HPDE6-E6E7 (cell line): ENCODE results near the gene RPTOR.
"Not testable (repeated sequence)": the region's sequence is repeated elsewhere in the genome, so short reads cannot be mapped to it uniquely, and the experiment has no call there.

ENCODE experiments used
- DNase-seq: peaks from one replicate; pipeline ENCODE4 v3.0.0; 2011; ENCODE audit warnings: missing footprints; ENCODE audit errors: extremely low spot score

The RPTOR gene

DNA sequence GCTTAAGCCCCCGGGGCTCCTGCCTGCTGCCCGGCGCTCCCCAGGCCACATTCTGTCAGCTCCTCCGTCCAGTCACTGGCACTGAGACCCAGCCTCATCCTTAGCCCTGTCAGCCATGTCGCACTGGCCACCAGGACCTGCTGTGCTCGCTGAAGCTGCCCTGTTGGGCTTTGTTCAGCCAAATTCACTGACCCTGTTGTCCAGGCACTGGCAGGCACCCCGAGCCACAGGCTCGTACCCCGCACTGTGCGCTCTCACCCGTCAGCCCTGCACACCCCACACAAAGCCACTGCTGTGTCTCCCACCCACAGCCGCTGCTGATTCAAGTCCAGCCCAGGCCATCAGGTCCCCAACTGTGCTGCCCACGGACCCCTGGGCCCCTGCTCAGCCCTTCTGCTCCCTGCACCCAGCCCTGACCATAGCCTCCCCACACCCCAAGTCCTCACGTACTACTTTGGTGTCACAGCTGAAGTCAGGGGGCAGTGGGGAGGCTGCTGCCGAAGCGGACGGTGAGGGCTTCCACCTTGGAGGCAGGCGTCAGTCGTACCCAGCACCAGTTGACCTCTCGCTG, 315.5 kb downstream of the RPTOR start:
- DNase-seq = no peak

DNA sequence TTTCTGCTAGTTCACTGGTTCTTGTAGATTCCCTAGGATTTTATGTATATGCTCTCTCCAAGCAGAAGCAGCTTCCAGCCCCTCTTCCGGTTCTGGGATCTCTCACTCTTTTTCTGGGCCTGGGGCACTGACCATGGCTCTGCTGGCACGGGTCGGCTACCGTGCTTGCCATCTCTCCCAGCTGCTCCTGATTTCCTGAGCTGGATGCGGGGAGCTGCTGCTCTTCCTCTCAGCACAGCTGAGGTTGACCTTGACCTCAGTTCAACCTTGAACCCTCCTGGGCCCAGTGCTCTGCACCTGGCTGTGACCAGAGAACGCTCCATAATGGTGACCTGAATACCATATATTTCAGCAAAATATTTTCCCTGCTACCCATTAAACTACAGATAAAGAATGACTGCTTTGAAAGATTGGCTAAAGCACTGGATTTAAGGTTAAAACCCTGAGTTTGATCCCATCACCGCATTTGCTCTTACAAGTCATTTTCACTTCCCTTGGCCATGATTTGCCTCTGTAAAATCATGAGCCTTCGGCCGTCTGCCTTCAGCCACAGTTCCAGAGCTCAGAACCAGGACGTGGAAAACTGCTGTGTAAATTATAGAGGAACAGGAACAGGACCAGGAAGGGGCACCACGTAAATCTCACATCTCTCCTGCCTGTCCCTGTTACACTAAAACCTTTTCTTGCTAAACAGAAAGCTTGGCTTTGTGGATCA, 316.2 kb downstream of the RPTOR start:
- DNase-seq = no peak

DNA sequence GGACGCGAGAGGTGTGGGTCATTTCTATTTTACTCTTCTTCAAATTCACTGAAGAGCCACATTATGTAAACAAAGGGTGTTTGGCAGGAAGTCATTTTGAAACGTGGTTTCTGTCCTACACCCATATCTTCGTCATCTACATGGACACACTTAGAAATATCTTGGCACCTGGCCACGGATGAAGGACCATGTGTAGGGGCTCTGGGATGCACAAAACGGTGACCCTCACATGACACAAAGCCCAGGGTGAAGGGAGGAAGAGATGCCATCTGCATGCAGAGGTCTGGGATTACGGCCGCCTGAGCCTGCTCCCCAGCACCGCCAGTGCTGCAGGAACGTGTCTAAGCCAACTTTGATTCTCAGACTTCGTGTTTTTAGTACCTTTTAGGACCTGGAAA, 316.8 kb downstream of the RPTOR start:
- no peak for DNase-seq

DNA sequence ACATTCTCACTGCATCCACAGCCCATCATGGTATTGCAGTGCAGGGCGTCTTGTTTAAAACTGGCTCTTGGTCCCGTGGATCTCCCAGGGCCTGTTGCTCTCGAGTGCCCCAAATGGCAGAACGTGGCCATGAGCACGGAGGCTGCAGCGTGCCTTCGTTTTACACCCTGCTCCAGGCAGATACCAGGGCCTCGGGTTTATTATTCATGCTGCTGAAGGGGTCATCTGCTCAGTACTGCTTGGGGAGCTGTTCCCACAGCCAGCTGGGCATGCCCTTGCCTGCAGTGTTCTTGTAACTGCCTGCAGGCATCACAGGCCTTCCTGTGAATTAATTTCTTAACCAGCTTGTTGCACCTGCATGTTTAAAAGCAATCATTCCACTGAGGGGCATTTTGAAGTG, 317.3 kb downstream of the RPTOR start:
- DNase-seq = peak; percentile 93

DNA sequence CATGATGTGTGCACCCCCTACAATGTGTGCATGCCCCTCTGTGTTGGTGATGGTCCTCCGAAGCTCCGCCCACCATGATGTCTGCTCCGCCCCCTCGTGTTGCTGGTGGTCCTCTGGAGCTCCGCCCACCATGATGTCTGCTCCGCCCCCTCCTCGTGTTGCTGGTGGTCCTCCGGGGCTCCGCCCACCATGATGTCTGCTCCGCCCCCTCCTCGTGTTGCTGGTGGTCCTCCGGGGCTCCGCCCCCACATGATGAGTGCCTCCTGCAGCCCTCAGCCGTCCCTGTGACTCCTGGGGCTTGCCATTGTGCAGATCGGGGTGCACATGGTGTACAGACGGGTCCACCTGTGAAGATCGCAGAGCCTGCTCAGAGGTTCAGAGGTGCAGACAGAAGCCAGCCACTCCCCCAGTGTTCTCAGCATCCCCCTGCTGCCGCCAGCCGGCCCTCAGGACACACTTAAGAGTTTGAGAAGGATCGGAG, 317.9 kb downstream of the RPTOR start:
- no peak for DNase-seq

DNA sequence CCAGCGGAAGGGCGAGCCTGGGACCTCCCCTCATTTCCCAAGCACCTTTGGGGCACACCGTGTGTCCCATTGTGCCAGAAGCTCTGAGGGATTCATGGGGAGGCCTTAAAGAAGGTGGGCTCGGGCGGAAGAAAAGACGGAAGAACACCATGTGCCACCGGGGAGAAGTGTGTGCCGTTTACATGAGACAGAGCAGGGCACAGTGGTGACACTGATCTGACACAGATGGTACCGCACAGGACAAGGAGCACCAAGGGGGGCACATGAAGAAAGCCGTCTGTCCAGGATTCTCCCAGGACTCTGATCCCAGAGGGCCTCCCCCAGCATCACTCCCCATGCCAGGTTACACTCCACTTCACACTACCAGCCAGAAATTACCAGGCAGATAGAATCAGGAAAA, 318.3 kb downstream of the RPTOR start:
- no peak for DNase-seq

DNA sequence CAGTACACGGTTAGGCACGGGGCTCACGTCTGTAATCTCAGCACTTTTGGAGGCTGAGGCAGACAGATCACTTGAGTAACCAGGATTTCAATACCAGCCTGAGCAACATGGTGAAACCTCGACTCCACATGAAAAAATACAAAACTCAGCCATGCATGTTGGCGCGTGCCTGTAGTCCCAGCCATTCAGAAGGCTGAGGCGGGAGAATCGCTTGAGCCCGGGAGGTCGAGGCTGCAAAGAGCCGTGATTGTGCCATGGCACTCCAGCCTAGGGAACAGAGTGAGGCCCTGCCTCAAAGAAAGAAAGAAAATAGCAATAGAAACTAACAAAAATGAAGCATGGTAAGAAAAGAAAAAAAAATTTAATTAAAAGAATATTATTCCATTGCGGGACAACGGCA, 319.0 kb downstream of the RPTOR start:
- DNase-seq = no peak

DNA sequence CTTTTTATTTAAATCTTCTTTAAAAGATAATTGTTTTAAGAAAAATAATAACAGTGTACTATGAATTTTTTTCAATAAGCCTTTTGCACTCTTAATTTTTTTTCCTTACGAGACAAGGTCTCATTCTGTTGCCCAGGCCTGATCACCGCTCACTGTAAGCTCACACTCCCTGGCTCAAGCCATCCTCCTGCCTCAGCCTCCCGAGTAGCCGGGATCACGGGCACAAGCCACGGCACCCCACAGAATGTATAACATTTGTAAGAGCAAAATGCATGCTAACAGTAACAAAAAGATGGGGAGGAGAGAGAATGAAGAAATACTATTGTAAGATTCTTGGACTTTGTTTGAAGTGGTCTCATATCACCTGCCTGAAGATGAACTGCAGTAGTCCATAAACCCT, 320.1 kb downstream of the RPTOR start:
- no peak for DNase-seq

DNA sequence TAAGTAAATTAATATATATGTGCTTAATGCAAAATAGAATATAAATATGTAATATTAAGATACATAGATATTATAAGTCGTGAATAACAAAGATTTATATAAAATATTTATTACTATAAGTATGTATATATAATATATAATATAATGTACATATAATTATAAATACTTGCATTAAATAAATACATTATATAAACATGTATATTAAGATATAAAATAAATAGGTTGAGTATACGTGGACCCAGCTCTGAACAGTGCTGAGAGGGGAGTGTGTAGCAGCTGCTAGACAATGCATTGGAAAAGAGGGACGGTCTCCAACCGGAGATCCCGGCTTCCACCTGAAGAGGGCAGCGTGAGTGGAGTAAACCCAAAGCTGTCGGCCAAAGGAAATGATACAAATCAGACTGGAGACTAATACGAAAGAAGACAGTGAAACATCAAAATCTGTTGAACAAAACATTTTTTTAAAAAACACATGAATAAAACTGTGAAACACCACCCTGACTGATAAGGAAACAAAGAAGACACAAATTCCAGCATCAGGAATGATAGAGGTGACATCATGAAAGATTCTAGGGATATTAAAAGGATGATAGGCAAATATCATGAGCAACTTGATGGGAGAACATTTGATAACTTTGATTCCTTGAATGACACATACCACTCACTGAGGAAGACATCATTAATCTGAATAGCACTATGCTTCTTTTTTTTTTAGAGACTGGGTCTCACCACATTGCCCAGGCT, 321.6 kb downstream of the RPTOR start:
- peak; percentile 61 for DNase-seq

DNA sequence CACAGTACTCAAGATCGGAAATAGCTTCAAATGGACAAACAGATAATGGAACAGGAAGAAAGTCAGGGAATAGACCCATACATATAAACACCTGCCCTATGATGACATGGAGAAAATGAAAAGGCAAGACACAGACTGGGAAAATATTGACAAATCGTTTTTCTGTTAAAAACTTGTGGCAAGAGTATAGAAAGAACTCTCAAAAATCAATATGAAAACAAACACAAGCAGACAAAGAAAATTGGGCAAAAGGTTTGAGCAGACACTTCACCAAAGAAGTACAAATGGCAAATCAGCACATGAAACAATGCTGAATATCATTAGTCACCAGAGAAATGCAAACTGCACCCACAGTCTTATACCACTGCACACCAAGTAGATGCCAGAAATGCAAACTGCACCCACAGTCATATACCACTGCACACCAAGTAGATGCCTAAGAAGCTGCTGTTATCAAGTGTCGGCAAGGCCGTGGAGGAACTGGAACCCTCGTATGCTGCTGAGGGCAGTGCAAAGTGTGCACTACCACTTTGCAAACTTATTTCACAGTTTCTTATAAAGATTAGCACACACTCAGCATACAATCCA, 323.5 kb downstream of the RPTOR start:
- DNase-seq = no peak

DNA sequence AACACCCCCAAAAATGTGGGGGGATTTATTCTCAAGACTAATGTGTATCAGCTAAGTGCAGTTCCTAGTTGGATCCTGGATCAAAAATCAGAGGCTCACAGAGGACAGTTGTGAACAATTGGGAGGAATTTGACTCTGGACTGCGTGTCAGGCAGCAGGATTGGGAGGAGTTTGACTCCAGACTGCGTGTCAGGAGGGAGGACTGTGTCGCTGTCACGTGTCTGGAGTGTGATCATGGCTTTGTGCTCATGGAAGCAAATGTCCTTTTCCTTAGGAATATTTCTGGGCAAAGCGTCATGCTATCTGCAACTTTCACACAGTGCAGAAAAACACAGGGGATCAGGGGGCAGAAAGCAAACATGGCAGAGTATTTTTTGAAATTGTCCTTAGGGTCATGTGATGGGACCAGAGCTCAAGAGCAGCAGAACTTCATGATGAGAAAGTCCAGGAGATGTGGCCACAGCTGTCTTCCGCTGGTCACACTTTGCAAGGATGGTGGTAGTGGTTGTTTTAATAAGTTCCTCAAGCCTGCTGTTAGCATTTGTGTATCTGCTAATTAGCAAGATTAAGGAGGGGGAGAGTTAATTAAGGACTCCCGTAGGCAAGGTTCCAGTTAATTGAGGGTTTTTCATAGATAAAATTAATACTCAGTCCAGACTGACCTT, 325.0 kb downstream of the RPTOR start:
- DNase-seq = no peak

DNA sequence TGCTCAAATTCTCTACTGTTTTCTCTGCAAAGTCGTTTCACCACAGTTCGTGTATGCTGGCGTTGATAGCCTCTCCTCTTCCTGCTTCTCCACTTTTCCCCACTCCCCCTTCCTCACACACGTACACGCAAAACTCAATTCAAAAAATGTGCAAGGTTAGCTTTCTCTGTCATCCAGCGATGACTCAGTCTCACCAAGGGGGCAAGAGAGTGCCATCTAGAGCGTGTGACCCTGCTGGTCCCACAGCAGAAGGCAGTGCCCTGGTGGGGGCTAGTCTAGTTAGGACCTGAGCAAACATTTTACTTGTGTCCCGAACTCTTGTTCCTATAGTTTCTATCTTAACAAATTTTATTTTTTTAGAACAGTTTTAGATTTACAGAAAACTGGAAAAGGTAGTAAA, 325.8 kb downstream of the RPTOR start:
- DNase-seq = no peak

DNA sequence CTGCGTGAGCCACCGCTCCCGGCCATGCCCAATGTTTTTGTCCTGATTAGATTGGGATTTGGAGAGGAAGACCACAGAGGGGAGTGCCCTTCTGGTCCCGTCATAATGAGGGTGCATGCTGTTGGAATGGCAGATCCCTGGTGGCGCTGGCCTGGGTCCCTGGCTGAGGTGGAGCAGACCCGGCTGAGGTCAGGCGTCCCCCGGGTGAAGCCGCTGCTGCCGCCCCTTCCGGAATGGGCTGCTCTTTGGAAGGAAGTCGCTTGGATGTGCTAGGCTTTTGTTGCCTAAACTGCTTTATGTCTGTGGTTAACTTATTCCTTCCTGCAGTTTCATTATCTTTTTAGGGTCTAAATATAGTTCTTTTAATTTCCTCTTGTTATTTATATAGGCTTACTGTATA, 326.7 kb downstream of the RPTOR start:
- DNase-seq = no peak

DNA sequence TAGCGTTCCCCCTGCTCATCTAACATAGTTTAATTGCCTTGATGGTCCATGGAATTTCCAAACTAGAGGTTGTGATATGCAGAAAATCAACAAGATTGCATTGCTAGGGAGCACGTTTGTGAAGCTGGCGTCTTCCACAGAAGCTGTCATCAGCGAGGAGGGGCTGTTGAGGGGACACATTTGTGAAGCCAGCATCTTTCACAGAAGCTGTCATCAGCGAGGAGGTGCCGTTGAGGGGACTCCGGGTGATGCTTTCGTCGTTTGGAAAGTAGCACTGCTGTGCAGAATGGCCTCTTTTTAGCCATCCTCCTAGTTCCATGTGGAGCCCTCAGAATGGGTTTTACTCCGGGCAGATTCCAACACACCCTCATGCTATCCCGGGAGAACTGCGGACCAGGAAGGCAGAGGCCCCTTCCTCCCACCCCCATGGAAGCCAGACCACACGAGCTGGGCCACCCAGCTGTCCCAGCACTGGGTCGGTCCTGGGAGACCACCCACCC, 327.4 kb downstream of the RPTOR start:
- DNase-seq = no peak

DNA sequence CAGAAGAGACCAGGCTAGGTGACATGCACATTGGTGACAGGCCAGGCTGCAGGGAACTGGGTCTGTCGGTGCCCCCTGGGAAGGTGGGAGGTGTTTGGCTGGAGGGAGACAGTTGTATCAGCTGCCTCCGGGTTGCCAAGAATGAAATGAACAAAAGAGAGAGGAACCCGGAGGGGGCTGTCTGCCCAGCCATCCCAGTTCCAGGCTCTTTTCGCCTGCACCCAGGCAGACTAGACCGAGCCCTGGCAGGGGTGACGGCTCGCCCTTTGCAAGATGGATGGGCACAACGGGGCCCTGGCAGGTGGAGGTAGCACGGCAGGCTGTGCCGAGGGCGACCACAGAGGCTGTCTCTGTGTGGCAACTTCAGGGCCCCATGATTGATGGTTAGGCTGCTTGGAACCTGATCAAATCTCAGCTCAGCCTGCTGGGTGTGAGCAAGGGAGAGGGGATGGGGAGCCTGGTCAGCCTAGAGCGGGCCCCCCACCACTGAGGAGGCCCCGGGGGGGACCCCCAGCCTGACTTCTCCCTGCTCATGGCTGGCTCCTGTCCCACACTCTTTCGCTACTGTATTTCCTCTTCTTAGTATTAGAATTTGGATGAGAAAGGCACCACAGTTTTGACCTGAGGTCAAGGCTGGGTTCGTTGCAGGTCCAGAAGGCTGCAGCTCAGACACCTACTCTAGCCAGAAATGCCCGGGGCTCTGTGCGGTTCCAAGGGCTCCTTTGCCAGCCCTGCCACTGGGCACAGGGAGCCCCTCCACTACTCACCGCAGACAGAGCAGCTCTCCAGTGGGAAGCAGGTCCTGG, 328.1 kb downstream of the RPTOR start:
- DNase-seq = no peak

DNA sequence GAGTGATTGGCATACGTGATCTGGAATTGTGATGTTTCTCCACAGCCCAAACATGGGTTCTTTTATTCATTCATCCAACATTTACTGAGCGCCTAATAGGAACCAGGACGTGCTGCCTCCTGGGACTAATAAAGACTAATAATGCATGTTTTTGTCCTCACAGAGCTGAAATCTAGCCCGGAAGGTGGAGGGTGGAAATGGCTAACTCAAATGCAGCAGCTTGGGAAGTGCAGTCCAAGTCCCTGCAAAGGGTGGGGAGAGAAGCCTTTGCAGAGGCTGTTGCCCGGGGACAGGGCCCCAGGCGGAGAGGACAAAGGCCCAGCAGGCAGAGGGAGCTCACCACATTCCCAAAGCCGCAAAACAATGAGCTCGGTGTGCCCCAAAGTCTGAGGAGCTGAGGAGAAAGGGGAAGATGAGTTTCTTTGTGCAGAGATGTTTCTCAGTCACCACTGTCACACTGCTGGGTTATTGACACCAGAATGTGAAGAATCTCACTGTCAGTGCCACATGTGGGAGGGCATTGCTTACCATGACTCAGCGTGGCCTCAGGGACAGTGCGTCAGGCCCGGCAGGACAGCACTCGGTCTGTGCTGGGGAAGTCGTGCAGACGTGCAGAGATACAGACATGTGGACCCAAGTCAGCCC, 328.8 kb downstream of the RPTOR start:
- DNase-seq = no peak

DNA sequence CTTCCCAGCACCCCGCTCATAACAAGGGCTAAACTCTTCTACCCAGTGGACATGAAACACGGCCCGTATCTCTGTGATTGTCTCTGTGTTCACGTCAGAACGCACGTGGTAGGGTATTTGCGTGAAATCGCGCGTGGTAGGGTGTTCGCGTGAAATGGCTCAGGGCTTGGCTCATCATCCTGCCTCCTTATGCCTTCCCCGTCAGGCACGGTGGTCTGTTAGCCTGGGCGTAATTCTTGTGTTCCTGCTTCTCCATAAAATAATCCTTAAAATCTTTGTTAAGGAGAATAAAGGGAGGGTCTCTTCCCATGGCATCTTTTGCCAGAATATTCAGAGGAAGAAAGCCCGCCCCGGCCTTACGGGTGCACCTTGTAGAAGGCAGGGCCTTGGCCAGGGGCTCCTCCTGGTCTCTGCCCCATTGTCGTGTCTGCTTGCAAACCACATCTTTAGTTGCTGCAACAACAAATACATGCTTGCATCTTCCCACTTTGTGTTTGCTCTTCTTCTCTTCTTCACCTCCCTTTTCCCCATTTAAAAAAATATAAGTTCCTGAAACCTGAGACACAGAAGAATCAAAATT, 330.3 kb downstream of the RPTOR start:
- DNase-seq = no peak

DNA sequence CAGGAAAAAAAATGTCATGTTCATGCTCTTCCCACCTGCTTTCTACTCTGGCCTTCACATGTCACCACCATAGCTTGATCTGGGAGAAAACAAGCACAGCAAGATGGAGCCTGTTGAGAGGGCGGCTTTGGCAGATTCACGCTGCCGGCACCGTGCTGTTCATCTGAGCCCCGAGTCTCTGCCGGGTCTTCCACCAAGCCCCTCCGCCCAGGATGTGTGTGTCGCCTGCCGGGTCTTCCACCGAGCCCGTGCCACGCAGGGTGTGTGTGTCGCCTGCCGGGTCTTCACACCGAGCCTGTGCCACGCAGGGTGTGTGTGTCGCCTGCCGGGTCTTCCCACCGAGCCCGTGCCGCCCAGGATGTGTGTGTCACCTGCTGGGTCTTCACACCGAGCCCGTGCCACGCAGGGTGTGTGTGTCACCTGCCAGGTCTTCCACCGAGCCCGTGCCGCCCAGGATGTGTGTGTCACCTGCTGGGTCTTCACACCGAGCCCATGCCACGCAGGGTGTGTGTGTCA, 330.9 kb downstream of the RPTOR start:
- not testable (repeated sequence) for DNase-seq

DNA sequence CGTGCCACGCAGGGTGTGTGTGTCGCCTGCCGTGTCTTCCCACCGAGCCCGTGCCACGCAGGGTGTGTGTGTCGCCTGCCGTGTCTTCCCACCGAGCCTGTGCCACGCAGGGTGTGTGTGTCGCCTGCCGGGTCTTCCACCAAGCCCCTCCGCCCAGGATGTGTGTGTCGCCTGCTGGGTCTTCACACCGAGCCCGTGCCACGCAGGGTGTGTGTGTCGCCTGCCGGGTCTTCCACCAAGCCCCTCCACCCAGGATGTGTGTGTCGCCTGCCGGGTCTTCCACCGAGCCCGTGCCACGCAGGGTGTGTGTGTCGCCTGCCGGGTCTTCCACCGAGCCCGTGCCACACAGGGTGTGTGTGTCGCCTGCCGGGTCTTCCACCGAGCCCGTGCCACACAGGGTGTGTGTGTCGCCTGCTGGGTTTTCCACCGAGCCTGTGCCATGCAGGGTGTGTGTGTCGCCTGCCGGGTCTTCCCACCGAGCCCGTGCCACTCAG, 331.9 kb downstream of the RPTOR start:
- DNase-seq = not testable (repeated sequence)
